HG02852 (cell line): Measurements from ENCODE around the gene FCRLB.
A peak's percentile ranks its signal among the peaks of the same experiment; 100 is the strongest.
"Not testable (repeated sequence)": the region's sequence is repeated elsewhere in the genome, so short reads cannot be mapped to it uniquely, and the experiment has no call there.

Source experiments
- ATAC-seq: cut with Tn5 transposase; IDR thresholded peaks from one replicate; pipeline ENCODE4 v1.9.1; 2021; ENCODE audit warnings: mild to moderate bottlenecking, moderate library complexity; ENCODE audit not compliant: unreplicated experiment

The FCRLB gene

DNA sequence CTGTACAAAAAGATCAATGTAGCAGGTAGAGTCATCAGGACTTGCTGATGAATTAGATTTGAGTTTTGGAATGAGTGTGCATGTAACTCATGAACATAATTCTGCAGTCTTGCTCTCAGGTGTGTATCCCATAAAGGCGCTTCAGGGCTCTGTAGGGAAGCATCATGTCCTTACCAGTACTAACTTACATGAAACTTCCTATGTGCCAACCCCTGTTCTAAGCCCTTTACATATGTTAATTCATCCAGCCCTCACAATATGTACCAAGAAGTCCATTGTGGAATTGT, 2.1 kb upstream of the FCRLB start:
- ATAC-seq, result peak; percentile 47

DNA sequence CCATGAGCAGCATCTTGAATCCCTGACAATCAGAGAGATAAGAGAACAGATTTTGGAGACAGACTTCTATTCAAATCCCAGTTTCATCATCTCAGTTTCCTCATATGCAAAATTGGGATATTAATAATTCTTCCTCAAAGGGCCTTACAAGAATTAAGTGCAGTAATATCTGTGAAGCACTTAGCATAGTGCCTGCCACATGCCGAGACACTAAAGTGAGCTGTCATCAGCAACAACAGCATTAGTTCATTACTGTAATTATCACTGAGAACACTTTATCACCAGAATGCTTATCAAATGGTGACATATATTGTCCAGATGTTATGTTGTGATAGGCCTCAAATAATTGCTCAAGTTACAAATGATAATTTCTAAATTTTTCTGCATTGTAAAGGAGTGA, 922 bp upstream of the FCRLB start:
- ATAC-seq, result no peak

DNA sequence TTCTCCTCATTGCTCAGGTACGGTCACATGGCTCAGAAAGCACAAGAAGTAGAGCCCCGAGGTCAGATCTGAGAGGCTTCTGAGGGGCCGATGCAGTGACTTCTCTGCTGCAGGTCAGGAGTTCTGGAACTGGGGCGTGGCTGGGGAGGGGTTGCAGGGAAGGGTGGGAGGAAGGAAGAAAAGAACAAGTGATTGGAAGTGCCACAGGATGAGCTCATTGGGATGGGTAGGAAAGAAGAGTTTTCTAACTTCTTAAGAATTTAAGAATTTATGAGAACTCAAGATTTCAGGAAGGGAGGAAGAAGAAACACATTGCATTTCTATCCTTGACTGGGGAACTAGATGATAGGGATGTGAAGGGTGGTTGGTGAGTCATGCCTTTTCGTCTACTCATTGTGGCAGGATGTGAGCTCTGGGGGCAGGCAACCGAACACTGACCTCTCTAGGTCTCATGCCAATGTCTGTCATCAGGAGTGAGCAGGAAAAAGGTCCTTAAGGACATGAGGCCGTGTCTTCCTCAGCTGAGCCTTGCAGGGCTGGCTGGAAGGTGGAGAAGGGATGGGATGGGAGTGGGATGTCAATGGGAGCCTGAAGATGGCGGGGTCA, 497 bp downstream of the FCRLB start:
- no peak for ATAC-seq

- no peak for ATAC-seq
Measured at GRCh38 chr1:161722406-161722805, 1.1 kb downstream of the FCRLB start.

- no peak for ATAC-seq
Measured at GRCh38 chr1:161723459-161724141, 2.3 kb downstream of the FCRLB start.

- ATAC-seq, result not testable (repeated sequence)
Measured at GRCh38 chr1:161725258-161725907, 4.0 kb downstream of the FCRLB start.

GRCh38 chr1:161725908-161726472, 4.6 kb downstream of the FCRLB start:
- peak; percentile 24 for ATAC-seq

DNA sequence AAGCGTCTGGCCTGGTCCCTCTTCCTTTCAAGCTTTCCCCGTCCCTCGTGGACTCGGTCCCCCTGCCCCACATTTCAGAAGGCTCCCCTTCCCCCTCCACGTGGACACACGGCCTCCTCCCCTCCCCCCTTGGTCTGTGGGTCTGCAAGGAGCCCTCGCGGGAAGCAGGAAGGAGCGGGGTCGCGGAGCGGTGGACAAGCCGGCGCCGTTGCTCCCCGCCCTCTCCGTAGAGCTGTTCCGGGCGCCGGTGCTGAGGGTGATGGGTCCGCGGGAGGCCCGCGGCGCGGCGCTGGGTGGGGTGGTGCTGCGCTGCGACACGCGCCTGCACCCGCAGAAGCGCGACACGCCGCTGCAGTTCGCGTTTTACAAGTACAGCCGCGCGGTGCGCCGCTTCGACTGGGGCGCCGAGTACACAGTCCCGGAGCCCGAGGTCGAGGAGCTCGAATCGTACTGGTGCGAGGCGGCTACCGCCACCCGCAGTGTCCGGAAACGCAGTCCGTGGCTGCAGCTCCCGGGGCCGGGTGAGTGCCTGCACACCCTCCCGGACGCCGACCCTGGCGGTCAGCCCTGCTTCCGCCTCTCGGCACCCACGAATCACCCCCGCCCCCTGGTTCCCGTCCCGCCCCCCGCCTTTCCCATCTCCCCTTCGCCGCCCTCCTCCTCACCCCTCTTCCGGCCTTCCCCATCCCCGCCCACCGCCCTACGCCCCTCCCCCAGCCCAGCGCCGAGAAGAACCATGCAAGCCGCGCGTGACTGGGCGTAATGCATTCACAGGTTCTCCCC, 5.3 kb downstream of the FCRLB start:
- peak; percentile 44 for ATAC-seq

- peak; percentile 23 for ATAC-seq
Measured at GRCh38 chr1:161727256-161727924, 6.0 kb downstream of the FCRLB start.

GRCh38 chr1:161728376-161729226, 7.3 kb downstream of the FCRLB start:
- no peak for ATAC-seq

- ATAC-seq, result no peak
Measured at GRCh38 chr1:161730050-161730564, 8.8 kb downstream of the FCRLB start.

DNA sequence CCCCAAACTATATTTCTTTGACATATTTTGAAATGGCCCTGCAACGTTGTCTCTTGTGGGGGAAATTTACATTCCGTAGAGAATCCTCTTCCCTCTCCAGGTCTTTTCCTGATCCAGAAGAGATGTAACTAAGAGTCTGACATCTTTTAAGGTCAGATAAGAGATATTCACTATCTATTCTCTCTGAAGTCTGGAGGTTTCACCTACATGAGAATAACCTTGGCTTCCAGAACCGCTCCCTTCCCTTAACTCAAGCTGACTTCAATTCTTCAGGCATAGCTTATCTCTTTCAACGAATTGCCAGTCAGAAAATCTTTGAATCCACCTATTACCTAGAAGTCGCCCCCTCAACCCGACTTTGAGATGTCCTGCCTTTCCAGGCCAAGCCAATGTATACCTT, 9.9 kb downstream of the FCRLB start:
- ATAC-seq, result no peak

GRCh38 chr1:161731981-161732718, 10.8 kb downstream of the FCRLB start:
- ATAC-seq, result no peak

- no peak for ATAC-seq
Measured at GRCh38 chr1:161733526-161733925, 12.2 kb downstream of the FCRLB start.

- no peak for ATAC-seq
Measured at GRCh38 chr1:161735837-161736236, 14.5 kb downstream of the FCRLB start.

GRCh38 chr1:161736335-161736969, 15.1 kb downstream of the FCRLB start:
- ATAC-seq, result no peak

DNA sequence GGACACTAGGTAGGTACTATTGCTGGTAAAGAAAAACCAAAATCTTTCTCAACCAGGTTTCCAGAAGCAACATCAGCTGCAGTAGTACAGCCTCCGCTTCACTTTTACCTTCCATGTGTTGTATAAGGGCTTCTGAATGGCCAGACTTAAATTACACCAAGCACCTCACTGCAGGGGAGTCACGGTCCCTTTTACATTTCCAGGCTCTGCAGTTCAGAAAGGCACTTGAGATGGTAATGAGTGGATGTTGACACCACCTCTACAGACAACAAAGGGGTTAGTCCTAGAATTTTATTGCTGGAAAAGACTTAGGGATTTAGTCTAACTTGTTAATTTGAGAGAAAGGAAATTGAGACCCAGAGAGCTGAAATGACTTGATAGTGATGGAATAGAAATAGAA, 16.3 kb downstream of the FCRLB start:
- no peak for ATAC-seq

DNA sequence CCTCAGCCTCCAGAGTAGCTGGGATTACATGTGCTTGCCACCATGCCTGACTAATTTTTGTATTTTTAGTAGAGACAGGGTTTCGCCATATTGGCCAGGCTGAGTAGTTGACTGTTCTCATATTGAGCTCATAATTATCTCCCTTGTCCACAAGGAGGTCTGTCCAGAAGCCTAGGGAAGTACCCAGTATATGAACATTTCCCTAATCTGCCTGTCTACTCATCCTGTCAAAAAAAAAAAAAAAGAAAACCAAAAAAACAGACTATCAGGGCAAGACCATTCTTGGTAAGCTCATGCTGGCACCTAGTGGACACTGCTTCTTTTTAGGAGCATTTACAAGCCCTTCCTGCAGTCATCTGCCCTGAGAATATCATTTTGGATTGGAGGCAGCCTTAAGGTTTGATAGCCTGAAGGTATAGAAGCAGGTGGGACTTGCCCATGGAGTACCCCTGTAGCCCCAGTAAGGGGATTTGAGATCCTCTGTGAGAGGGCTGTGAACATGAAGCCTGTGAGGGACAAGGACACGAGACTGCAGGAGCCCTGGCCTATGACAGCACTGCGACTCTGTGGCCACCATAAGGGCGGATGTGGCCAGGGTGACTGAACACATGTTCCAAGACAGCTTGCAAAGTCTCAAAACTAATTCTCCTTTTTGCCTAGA, 17.4 kb downstream of the FCRLB start:
- peak; percentile 62 for ATAC-seq
